ENCODE data around the gene JDP2. TPM values are rescaled to one million over a fixed set of nuclear protein-coding genes. Genes with fewer than 3 reads are reported as not detected.

Gene JDP2
- total and polyA plus RNA-seq, 4 donors, result 20.9 to 50.2 (median 44.0) TPM

DNA sequence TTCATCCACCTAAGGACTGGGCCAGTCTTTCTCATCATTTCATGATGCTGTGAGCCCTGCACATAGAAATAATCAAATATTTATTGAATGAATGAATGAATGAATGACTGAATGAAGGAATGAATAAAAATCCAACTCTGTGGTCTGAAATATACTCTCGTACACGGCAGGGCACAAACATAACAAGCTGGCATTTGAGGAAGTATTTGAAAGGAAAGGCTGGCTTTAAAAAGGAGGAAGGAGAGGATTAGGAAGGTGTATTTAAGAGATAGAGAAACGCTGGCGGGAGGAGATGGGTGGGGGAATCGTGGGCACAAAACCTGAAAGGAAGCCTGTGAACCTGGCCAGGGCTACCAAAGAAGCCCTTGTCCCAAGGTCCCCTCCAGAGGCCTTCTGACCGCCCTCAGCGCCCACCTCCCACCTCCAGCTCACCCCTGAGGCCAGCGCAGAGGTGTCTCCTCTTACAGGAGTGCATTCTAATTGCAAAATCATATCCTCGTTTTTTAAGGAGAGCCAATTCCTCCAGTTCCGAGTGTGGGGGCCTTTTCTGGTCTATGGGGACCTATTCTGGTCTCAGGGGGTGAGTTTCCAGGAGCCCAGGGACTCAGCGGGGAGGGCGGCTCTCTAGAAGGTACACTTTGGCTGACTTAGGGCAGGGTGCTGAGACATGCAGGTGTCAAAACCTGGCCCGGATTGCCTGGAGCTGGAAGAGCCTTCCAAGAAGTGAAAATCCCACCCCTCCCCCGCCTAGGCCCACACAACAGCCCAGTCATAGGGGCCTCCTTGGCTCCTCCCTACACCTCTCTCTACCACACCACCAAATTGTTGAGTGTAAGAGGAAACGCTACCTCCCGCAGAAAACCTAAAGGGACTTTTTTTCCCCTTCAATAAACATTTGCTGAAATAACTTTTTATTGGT lies 8.7 kb upstream of the JDP2 start:
- DNase-seq, result no peak
- Histone ChIP-seq H3K36me3 (ENCODE audit: control insufficient read depth in 1 of 2, insufficient read depth in 2 of 2, low read length in 1 of 2) (no peaks in the 10 kb centered on the region), H3K4me1 (ENCODE audit: control insufficient read depth in 1 of 2, insufficient read depth in 2 of 2, low read length in 2 of 2) (no peaks in the 10 kb centered on the region), H3K27me3 (ENCODE audit: control insufficient read depth in 1 of 2, insufficient read depth in 2 of 2, low read length in 1 of 2) (no peaks in the 10 kb centered on the region), H3K9me3 (ENCODE audit: control insufficient read depth, low read length) (no peaks in the 10 kb centered on the region), H3K27ac (ENCODE audit: low read depth in 1 of 2, low read length in 2 of 2) (no peak overlapping the region), H3K4me3 (ENCODE audit: low read length in 2 of 2) (no peak overlapping the region)
- ATAC-seq (ENCODE audit: low FRiP score), result no peak
- intact Hi-C loops (cut with DNase I), result no loop called here
- WGBS, 2 donors, result 71 to 73% methylated on average over 16 of the region's 16 CpGs

DNA sequence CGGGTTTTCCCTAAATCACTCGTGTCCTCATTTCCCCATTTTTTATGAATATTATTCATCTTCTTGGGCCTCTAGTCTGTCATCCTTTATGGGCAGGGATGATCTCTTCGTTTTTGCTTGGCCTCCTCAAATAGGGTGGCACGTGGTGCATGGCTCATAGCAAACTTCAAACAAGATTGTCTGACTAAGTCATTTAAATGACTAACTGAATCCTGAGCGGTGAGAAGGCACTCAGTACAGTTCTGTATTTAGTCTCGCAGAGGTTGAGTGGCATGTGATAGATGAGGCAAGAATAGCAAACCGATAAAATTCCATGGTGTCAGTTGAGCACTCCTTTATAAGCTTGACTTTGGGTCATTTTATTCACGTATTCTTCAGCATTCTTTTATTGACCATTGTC lies 5.7 kb upstream of the JDP2 start:
- no peak for ATAC-seq (ENCODE audit: low FRiP score)
- no peak overlapping the region for H3K27ac ChIP-seq (ENCODE audit: low read depth in 1 of 2, low read length in 2 of 2)
- H3K36me3 ChIP-seq (ENCODE audit: control insufficient read depth in 1 of 2, insufficient read depth in 2 of 2, low read length in 1 of 2), result no peaks in the 10 kb centered on the region
- intact Hi-C loops (cut with DNase I), result loop anchor here in 1 of 2 donors (10.0 kb wide), 1 partner anchor 107 kb away; no protein-coding TSS in a partner anchor
- no peak overlapping the region for H3K4me3 ChIP-seq (ENCODE audit: low read length in 2 of 2)
- no peaks in the 10 kb centered on the region for H3K27me3 ChIP-seq (ENCODE audit: control insufficient read depth in 1 of 2, insufficient read depth in 2 of 2, low read length in 1 of 2)
- DNase-seq, result no peak
- H3K4me1 ChIP-seq (ENCODE audit: control insufficient read depth in 1 of 2, insufficient read depth in 2 of 2, low read length in 2 of 2), result no peaks in the 10 kb centered on the region
- no peaks in the 10 kb centered on the region for H3K9me3 ChIP-seq (ENCODE audit: control insufficient read depth, low read length)
- WGBS, 2 donors, result 88 to 91% methylated on average over 8 of the region's 8 CpGs

DNA sequence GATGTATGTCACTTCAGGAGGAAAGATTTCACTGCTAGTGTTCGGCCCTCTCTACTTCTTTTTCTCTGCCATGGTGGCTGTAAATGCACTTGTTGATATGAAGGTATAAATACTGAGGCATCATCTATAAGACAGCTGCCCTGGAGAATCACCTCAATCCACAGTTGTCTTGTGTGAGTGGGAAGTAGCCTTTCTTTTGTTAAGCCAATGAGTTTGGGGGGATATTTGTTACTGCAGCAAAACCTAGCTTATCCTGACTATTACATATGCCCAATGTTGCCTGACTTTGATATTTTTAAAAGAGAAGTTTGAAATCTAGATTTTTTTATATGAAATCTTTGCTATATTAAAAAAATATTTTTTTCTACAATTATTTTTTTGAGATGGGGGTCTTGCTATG lies 3.3 kb upstream of the JDP2 start:
- no peaks in the 10 kb centered on the region for H3K27me3 ChIP-seq (ENCODE audit: control insufficient read depth in 1 of 2, insufficient read depth in 2 of 2, low read length in 1 of 2)
- 96 to 99% methylated on average over 1 of the region's 1 CpG for WGBS, 2 donors
- DNase-seq, result no peak
- no peak for ATAC-seq (ENCODE audit: low FRiP score)
- no peaks in the 10 kb centered on the region for H3K36me3 ChIP-seq (ENCODE audit: control insufficient read depth in 1 of 2, insufficient read depth in 2 of 2, low read length in 1 of 2)
- H3K4me1 ChIP-seq (ENCODE audit: control insufficient read depth in 1 of 2, insufficient read depth in 2 of 2, low read length in 2 of 2), result peaks cover 0 to 8% of the 10 kb centered on the region in 2 donors
- H3K27ac ChIP-seq (ENCODE audit: low read depth in 1 of 2, low read length in 2 of 2), result no peak overlapping the region
- H3K9me3 ChIP-seq (ENCODE audit: control insufficient read depth, low read length), result no peaks in the 10 kb centered on the region
- no peak overlapping the region for H3K4me3 ChIP-seq (ENCODE audit: low read length in 2 of 2)
- intact Hi-C loops (cut with DNase I), result loop anchor here in 1 of 2 donors (10.0 kb wide), 1 partner anchor 110 kb away; no protein-coding TSS in a partner anchor

DNA sequence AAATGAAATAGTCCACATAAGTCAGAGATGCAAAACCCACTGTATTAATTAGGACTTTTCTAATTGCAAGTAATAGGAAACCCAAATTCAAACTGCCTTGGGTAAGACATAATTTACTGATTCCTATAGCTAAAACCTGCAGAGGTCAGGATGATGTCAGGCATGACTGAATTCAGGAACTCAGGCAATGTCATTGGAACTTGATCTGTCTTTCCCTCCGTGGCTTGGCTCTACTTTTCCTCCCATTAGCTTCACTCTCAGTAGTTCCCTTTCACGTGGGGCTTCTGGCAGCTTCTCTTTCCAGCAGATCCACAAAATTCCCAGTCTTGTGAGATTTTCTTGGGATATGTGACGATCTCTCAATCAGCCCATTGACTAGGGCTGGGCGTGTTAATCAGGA lies 2.4 kb upstream of the JDP2 start:
- Histone ChIP-seq H3K36me3 (ENCODE audit: control insufficient read depth in 1 of 2, insufficient read depth in 2 of 2, low read length in 1 of 2) (no peaks in the 10 kb centered on the region), H3K27me3 (ENCODE audit: control insufficient read depth in 1 of 2, insufficient read depth in 2 of 2, low read length in 1 of 2) (no peaks in the 10 kb centered on the region), H3K4me3 (ENCODE audit: low read length in 2 of 2) (no peak overlapping the region), H3K4me1 (ENCODE audit: control insufficient read depth in 1 of 2, insufficient read depth in 2 of 2, low read length in 2 of 2) (peaks cover 0 to 8% of the 10 kb centered on the region in 2 donors), H3K27ac (ENCODE audit: low read depth in 1 of 2, low read length in 2 of 2) (no peak overlapping the region), H3K9me3 (ENCODE audit: control insufficient read depth, low read length) (no peaks in the 10 kb centered on the region)
- ATAC-seq (ENCODE audit: low FRiP score) (no peak), DNase-seq (no peak)
- WGBS, 2 donors, result 91 to 93% methylated on average over 4 of the region's 4 CpGs
- intact Hi-C loops (cut with DNase I), result loop anchor here (5.0 to 10.0 kb wide), 3 partner anchors 63 to 113 kb away; no protein-coding TSS in a partner anchor

DNA sequence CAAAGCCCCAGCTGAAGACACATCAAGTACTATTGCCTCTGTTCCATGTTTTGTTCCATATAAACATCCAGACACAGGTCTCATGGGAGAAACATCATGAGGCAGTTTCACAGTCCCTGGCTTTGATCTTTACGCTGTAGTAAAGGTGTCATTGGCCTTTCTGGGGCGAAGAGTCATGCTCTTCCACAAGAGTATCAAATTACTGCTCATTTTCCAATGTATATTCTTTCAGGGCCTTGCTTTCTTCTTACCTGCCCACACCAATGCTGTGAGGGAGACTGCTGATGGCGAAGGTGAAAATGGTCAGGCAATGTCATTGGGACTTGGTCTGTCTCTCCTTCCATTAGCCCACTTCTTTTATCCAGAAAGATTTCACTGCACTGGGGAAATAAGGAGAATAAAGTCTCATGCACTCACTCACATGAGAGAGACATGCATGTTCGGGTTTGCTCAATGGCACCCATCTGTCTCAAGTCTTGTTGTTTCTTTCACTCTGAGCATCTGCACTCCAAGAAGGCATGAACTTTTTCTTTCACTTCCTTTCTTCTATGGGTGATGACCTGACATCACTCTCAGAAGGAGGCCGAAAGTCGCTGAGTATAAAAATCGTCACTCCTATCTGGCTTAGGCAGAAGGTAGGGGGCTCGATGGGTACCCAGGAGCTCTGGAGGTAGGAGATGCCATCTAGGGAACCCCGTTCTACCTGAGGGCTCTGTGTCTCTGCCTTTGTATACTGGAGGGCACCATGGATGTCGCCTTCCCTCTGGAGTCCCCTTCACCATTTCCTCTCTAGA lies 1.3 kb upstream of the JDP2 start:
- ATAC-seq (ENCODE audit: low FRiP score) (no peak), DNase-seq (no peak)
- WGBS, 2 donors, result 95 to 97% methylated on average over 10 of the region's 10 CpGs
- H3K27ac ChIP-seq (ENCODE audit: low read depth in 1 of 2, low read length in 2 of 2), result no peak overlapping the region
- H3K4me3 ChIP-seq (ENCODE audit: low read length in 2 of 2), result no peak overlapping the region
- no peaks in the 10 kb centered on the region for H3K36me3 ChIP-seq (ENCODE audit: control insufficient read depth in 1 of 2, insufficient read depth in 2 of 2, low read length in 1 of 2)
- intact Hi-C loops (cut with DNase I), result loop anchor here (2.0 to 10.0 kb wide), 5 partner anchors 26 to 114 kb away; no protein-coding TSS in a partner anchor
- no peaks in the 10 kb centered on the region for H3K9me3 ChIP-seq (ENCODE audit: control insufficient read depth, low read length)
- peaks cover 0 to 12% of the 10 kb centered on the region in 2 donors for H3K4me1 ChIP-seq (ENCODE audit: control insufficient read depth in 1 of 2, insufficient read depth in 2 of 2, low read length in 2 of 2)
- no peaks in the 10 kb centered on the region for H3K27me3 ChIP-seq (ENCODE audit: control insufficient read depth in 1 of 2, insufficient read depth in 2 of 2, low read length in 1 of 2)

DNA sequence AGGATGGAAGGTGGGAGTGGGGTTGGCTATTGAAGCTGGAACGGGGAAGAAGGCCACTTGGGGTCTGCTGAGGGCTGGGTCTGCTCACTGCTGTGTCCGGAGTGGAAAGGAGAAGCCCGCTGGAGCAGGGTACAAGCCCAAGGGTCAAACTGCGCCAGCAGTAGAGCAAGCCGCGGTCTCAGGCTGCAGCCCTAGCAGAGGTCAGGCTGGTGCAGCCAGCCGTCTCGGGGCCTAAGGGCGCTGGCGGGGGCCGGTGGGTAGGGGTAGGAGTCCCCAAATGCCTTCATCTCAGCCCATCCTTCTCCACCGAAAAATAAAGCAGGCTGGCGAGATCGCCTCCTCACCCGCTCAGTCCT lies 718 bp upstream of the JDP2 start:
- peaks cover 0 to 12% of the 10 kb centered on the region in 2 donors for H3K4me1 ChIP-seq (ENCODE audit: control insufficient read depth in 1 of 2, insufficient read depth in 2 of 2, low read length in 2 of 2)

DNA sequence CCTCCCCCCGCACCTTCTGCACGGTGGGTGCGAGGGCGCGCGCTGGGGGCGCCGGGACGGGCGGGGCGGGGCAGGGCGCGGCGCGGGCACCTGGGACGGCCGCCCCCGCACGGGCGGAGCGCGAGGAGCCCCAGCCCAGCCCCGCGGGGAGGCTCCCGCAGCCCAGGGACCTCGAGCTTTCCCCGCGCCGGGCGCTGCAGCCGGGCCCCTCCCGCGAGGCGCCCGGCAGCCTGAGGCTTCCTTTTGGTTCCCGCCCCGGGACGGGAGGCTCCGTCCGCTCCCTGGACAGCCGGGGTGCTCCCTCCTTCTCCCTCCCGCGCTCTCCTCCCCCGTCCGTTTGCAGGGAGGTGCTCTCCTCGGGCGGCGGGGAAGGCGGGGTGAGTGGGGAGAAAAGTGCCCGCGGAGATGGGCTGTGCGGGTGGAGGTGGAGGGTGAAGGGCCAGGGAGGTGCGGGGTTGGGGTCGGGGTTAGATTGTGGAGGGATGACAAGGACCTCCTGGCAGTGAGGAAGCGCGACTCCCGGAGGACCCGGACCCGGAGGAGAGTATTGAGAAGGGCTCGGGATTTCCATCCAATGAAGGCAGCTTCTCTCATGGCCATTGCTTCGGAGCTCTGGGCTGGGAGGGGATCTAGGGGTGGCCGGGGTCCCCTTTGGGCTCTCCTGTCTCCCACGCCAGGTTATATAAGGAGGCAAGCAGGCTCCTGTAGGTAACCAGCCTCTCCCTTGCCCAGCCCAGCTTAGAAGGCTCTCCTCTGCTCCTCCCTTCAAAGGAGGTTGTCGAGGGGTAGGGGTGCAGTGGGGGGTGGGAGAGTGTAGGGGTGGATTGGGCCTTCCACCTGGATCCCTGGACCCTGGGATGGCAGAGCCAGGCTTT lies 645 bp downstream of the JDP2 start:
- Histone ChIP-seq H3K9me3 (ENCODE audit: control insufficient read depth, low read length) (no peaks in the 10 kb centered on the region), H3K36me3 (ENCODE audit: control insufficient read depth in 1 of 2, insufficient read depth in 2 of 2, low read length in 1 of 2) (no peaks in the 10 kb centered on the region), H3K4me1 (ENCODE audit: control insufficient read depth in 1 of 2, insufficient read depth in 2 of 2, low read length in 2 of 2) (peaks cover 0 to 12% of the 10 kb centered on the region in 2 donors), H3K4me3 (ENCODE audit: low read length in 2 of 2) (peak overlapping the region; percentile 85 to 92), H3K27me3 (ENCODE audit: control insufficient read depth in 1 of 2, insufficient read depth in 2 of 2, low read length in 1 of 2) (no peaks in the 10 kb centered on the region), H3K27ac (ENCODE audit: low read depth in 1 of 2, low read length in 2 of 2) (peak overlapping the region in 1 of 2 donors; percentile 41)
- ATAC-seq (ENCODE audit: low FRiP score) (peak; percentile 40), DNase-seq (peak; percentile 76 to 84)
- intact Hi-C loops (cut with DNase I), result loop anchor here (5.0 to 10.0 kb wide), 3 partner anchors 66 to 116 kb away; no protein-coding TSS in a partner anchor
- WGBS, 2 donors, result 1 to 2% methylated on average over 27 to 64 of the region's 64 CpGs

More for the DNA sequence above, 718 bp upstream of the JDP2 start:
- ATAC-seq (ENCODE audit: low FRiP score) (peak; percentile 31), DNase-seq (peak in 1 of 2 donors; percentile 48)
- 42 to 43% methylated on average over 15 of the region's 15 CpGs for WGBS, 2 donors
- Histone ChIP-seq H3K4me3 (ENCODE audit: low read length in 2 of 2) (peak overlapping the region; percentile 85 to 92), H3K27me3 (ENCODE audit: control insufficient read depth in 1 of 2, insufficient read depth in 2 of 2, low read length in 1 of 2) (no peaks in the 10 kb centered on the region), H3K9me3 (ENCODE audit: control insufficient read depth, low read length) (no peaks in the 10 kb centered on the region), H3K27ac (ENCODE audit: low read depth in 1 of 2, low read length in 2 of 2) (peak overlapping the region in 1 of 2 donors; percentile 9), H3K36me3 (ENCODE audit: control insufficient read depth in 1 of 2, insufficient read depth in 2 of 2, low read length in 1 of 2) (no peaks in the 10 kb centered on the region)
- intact Hi-C loops (cut with DNase I), result loop anchor here (2.0 to 10.0 kb wide), 5 partner anchors 26 to 115 kb away; no protein-coding TSS in a partner anchor

DNA sequence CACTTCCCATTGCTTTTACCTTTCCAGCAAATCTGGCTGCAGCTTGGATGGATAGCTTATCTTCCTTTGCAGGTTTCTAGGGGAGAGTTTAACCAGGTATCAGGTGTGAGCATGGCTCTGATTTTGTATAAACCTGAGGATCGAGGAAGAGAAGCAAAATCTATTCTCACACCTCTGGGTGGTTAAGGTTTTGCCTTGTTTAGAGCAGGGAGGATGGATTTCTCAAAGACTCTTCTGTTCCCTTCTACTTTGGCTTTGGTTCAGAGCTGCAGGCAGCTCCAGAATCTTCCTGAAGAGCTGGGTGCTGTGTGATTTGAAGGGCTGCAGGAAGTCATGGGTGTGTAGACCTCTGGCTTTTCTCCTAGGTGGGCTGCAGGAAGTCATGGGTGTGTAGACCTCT lies 1.7 kb downstream of the JDP2 start:
- DNase-seq (no peak), ATAC-seq (ENCODE audit: low FRiP score) (no peak)
- no peaks in the 10 kb centered on the region for H3K27me3 ChIP-seq (ENCODE audit: control insufficient read depth in 1 of 2, insufficient read depth in 2 of 2, low read length in 1 of 2)
- peak overlapping the region; percentile 20 to 28 for H3K27ac ChIP-seq (ENCODE audit: low read depth in 1 of 2, low read length in 2 of 2)
- peaks cover 0 to 12% of the 10 kb centered on the region in 2 donors for H3K4me1 ChIP-seq (ENCODE audit: control insufficient read depth in 1 of 2, insufficient read depth in 2 of 2, low read length in 2 of 2)
- no peak overlapping the region for H3K4me3 ChIP-seq (ENCODE audit: low read length in 2 of 2)
- no peaks in the 10 kb centered on the region for H3K36me3 ChIP-seq (ENCODE audit: control insufficient read depth in 1 of 2, insufficient read depth in 2 of 2, low read length in 1 of 2)
- intact Hi-C loops (cut with DNase I), result loop anchor here (5.0 to 10.0 kb wide), 3 partner anchors 67 to 117 kb away; no protein-coding TSS in a partner anchor
- H3K9me3 ChIP-seq (ENCODE audit: control insufficient read depth, low read length), result no peaks in the 10 kb centered on the region
- 48 to 63% methylated on average over 1 of the region's 1 CpG for WGBS, 2 donors
